HEK293 (cell line): ENCODE measurements around the gene OR9G4.

Source experiments
- TF ChIP-seq, protein P1 (sequence below): fragments of 450-650 bp; formaldehyde crosslinking; IDR thresholded peaks from 2 replicates; pipeline ENCODE4 v1.5.1; 2016; ENCODE audit warnings: missing biosample characterization, missing genetic modification characterization, low read depth
- TF ChIP-seq, protein P2 (sequence below): fragments of 450-650 bp; formaldehyde crosslinking; IDR thresholded peaks from 2 replicates; pipeline ENCODE4 v1.5.1; 2016; ENCODE audit warnings: missing biosample characterization, missing genetic modification characterization
- TF ChIP-seq, protein P3 (sequence below): fragments of 450-650 bp; formaldehyde crosslinking; IDR thresholded peaks from 2 replicates; pipeline ENCODE4 v1.5.1; 2016; ENCODE audit warnings: missing biosample characterization, missing genetic modification characterization

DNA sequence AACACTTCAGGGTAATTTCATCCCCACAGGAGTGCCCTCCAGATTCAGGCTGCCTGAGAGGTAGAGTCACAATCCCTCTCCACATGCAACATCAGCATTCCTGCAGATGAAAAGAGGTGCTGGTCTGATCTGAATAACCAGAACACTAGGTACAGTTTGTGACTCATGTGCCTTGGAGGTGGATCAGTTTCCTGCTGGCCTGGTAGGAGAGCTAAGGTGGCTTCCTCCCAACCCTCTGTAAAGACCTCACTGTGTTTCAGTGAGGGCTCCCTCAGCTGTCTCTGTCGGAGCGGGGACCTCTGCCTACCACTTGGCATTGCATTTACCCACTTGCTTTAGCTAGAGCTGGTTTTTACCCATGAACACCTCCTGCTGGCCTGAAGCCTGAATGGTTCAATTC is 42.0 kb downstream of the OR9G4 start:
- TF ChIP-seq, protein P1, sequence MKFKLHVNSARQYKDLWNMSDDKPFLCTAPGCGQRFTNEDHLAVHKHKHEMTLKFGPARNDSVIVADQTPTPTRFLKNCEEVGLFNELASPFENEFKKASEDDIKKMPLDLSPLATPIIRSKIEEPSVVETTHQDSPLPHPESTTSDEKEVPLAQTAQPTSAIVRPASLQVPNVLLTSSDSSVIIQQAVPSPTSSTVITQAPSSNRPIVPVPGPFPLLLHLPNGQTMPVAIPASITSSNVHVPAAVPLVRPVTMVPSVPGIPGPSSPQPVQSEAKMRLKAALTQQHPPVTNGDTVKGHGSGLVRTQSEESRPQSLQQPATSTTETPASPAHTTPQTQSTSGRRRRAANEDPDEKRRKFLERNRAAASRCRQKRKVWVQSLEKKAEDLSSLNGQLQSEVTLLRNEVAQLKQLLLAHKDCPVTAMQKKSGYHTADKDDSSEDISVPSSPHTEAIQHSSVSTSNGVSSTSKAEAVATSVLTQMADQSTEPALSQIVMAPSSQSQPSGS (tag by site-specific recombination): no peak
- TF ChIP-seq, protein P2, sequence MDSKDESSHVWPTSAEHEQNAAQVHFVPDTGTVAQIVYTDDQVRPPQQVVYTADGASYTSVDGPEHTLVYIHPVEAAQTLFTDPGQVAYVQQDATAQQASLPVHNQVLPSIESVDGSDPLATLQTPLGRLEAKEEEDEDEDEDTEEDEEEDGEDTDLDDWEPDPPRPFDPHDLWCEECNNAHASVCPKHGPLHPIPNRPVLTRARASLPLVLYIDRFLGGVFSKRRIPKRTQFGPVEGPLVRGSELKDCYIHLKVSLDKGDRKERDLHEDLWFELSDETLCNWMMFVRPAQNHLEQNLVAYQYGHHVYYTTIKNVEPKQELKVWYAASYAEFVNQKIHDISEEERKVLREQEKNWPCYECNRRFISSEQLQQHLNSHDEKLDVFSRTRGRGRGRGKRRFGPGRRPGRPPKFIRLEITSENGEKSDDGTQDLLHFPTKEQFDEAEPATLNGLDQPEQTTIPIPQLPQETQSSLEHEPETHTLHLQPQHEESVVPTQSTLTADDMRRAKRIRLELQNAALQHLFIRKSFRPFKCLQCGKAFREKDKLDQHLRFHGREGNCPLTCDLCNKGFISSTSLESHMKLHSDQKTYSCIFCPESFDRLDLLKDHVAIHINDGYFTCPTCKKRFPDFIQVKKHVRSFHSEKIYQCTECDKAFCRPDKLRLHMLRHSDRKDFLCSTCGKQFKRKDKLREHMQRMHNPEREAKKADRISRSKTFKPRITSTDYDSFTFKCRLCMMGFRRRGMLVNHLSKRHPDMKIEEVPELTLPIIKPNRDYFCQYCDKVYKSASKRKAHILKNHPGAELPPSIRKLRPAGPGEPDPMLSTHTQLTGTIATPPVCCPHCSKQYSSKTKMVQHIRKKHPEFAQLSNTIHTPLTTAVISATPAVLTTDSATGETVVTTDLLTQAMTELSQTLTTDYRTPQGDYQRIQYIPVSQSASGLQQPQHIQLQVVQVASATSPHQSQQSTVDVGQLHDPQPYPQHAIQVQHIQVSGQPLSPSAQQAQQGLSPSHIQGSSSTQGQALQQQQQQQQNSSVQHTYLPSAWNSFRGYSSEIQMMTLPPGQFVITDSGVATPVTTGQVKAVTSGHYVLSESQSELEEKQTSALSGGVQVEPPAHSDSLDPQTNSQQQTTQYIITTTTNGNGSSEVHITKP (tag by site-specific recombination): no peak
- TF ChIP-seq, protein P3, sequence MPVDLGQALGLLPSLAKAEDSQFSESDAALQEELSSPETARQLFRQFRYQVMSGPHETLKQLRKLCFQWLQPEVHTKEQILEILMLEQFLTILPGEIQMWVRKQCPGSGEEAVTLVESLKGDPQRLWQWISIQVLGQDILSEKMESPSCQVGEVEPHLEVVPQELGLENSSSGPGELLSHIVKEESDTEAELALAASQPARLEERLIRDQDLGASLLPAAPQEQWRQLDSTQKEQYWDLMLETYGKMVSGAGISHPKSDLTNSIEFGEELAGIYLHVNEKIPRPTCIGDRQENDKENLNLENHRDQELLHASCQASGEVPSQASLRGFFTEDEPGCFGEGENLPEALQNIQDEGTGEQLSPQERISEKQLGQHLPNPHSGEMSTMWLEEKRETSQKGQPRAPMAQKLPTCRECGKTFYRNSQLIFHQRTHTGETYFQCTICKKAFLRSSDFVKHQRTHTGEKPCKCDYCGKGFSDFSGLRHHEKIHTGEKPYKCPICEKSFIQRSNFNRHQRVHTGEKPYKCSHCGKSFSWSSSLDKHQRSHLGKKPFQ (tag by site-specific recombination): no peak
